Smooth muscle cell of trachea (primary cell): ENCODE measurements around the gene VWA5B1. TPM values are rescaled to one million over a fixed set of nuclear protein-coding genes. Genes with fewer than 3 reads are reported as not detected.

Experiments
- total RNA-seq: library from RNA; depleted of rRNA; stranded (reverse); fragments of >200 nt; gene quantifications from 2 replicates; pipeline ENCODE4 v1.2.1, GENCODE V29; 2014

The VWA5B1 gene
- total RNA-seq: not detected in 2 replicates

GRCh38 chr1:20290624-20291597 lies at the start of gene VWA5B1:
Gene VWA5B1, plus strand, starts transcription at chr1:20290875. Its CDS starts 19,727 bp downstream, at chr1:20310602.

Other genes with a start within 250 kb of the VWA5B1 start
- 0.15 and 6.9 TPM in 2 replicates for gene PLA2G5, start 220.7 kb upstream of the VWA5B1 start, total RNA-seq
- not detected in 2 replicates for gene PLA2G2D, start 171.3 kb upstream of the VWA5B1 start, total RNA-seq
- not detected in 2 replicates for gene PLA2G2F, start 151.6 kb upstream of the VWA5B1 start, total RNA-seq
- gene UBXN10, start 104.8 kb upstream of the VWA5B1 start, total RNA-seq: under 0.01 TPM in 2 replicates
- not detected in 2 replicates for gene PLA2G2C, start 104.4 kb upstream of the VWA5B1 start, total RNA-seq
- 36.7 and 48.4 TPM in 2 replicates for gene CAMK2N1, start 195.3 kb downstream of the VWA5B1 start, total RNA-seq
- 26.3 and 33.2 TPM in 2 replicates for gene MUL1, start 217.3 kb downstream of the VWA5B1 start, total RNA-seq